Right lobe of liver (tissue), 6 donors: Measurements from ENCODE around the gene MXRA5. TPM values are rescaled to one million over a fixed set of nuclear protein-coding genes. Genes with fewer than 3 reads are reported as not detected.
A peak's percentile ranks its signal among the peaks of the same experiment; 100 is the strongest.

Experiments
- ATAC-seq, 4 donors: fragments of 200-7000 bp; cut with Tn5 transposase; one replicate each; pipeline ENCODE4 v1.9.1; 2020; ENCODE audit warnings: mild to moderate bottlenecking in 4 of 4, moderate library complexity in 4 of 4
- DNase-seq, 3 donors: peaks; one replicate each; pipeline ENCODE4 v3.0.0-alpha.2; 2020
- H3K27ac ChIP-seq, 3 donors: fragments of 200-600 bp; one replicate each; pipeline ENCODE4 v1.8.0; 2022
- H3K27me3 ChIP-seq, 2 donors: fragments of 200-600 bp; one replicate each; pipeline ENCODE4 v1.8.0; 2022
- H3K36me3 ChIP-seq, 4 donors: fragments of 200-600 bp; sonication (generic) in 1 of 4; one replicate each; pipeline versions ENCODE4 v1.5.1 to v1.8.0; 2017 to 2022; ENCODE audit warnings: control low read depth in 1 of 4
- H3K4me1 ChIP-seq, 4 donors: fragments of 200-600 bp; sonication (generic) in 1 of 4; one replicate each; pipeline versions ENCODE4 v1.5.1 to v1.8.0; 2017 to 2022; ENCODE audit warnings: control low read depth in 1 of 4
- H3K4me3 ChIP-seq, 3 donors: fragments of 200-600 bp; one replicate each; pipeline ENCODE4 v1.8.0; 2022
- H3K9me3 ChIP-seq, 4 donors: fragments of 200-600 bp; sonication (generic) in 1 of 4; one replicate each; pipeline versions ENCODE4 v1.5.1 to v1.8.0; 2017 to 2022; ENCODE audit warnings: control low read depth in 1 of 4
- CTCF ChIP-seq, 4 donors: fragments of 200-600 bp in 3 of 4; fragments of 450-650 bp in 1 of 4; IDR thresholded peaks; one replicate each; pipeline versions ENCODE4 v1.5.1 to v1.8.0; 2016 to 2022; ENCODE audit warnings: antibody characterized with exemption in 4 of 4, mild to moderate bottlenecking in 2 of 4
- POLR2A ChIP-seq: fragments of 450-650 bp; IDR thresholded peaks from one replicate; pipeline ENCODE4 v1.6.1; 2017; ENCODE audit warnings: antibody characterized with exemption, mild to moderate bottlenecking
- WGBS: methylation state at CpG from one replicate; pipeline ENCODE4 v1.1.6; 2018; ENCODE audit warnings: low coverage, low lambda C conversion rate; ENCODE audit not compliant: insufficient coverage; ENCODE audit errors: missing lambda C conversion rate; 5-methylcytosine and 5-hydroxymethylcytosine counted together
- intact Hi-C, 2 donors: fragments of 100-400 bp; cut with DNase I; formaldehyde crosslinking; loops; one replicate each; pipeline versions ENCODE4 v1.11.2 to v1.14.1; 2022
- total RNA-seq, 6 experiments: library from RNA; depleted of rRNA in 2 of 6; stranded (reverse); fragments of >200 nt in 2 of 6; fragmentation: NEBNext Ultra II Directional in 3 of 6; extraction: Animal tissue kit (Norgen Biotek cat#: 25700) in 3 of 6; gene quantifications; one replicate each; pipeline versions ENCODE4 v1.1.0 to v1.2.4, GENCODE V29; 2016 to 2023
- donor health status: DM: no; HTN: yes; CAD: no.
- donor health status: DM: no; HTN: no; CAD: no.
- donor health status: DM: no; HTN: no; CAD: no.
- donor health status: DM: no; HTN: yes; CAD: no.
- donor health status: DM: no; HTN: yes; CAD: no.

MXRA5 gene
- total RNA-seq, 6 experiments from 2014 or later = 0.70 to 6.1 (median 2.0) TPM

DNA sequence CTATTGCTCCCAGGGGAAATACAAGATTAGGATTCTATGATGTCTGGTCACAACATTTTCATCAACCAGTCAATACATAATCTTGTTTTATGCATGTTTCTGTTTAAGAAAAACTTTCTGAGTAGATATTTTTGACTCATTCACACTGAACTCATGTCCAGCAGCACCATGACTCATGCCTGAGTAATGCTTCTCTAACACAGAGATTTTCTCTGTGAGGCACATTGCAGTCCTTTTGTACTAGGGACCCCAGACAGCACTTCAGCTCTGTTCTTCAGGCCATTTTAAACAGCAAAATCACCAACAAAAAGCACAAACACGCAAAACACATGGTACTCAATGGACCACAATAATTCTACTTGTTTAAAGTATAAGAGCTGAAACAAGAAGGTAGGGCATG, 83.6 kb downstream of the MXRA5 start:
- intact Hi-C loops = no loop called here
- Histone ChIP-seq H3K4me3 (no peak overlapping the region), H3K4me1 (no peaks in the 10 kb centered on the region), H3K9me3 (no peaks in the 10 kb centered on the region), H3K27me3 (no peaks in the 10 kb centered on the region), H3K36me3 (no peaks in the 10 kb centered on the region), H3K27ac (no peak overlapping the region)
- ATAC-seq = peak in 1 of 4 donors; percentile 57
- TF ChIP-seq CTCF (IDR thresholded peaks at IDR 0.05) (no peak), POLR2A (no peak)
- WGBS = 6% methylated on average over 1 of the region's 1 CpG
- no peak for DNase-seq
